GM12874 (cell line): ENCODE data around the gene DNAJC7.

Source experiments
- CTCF ChIP-seq: IDR thresholded peaks from 2 replicates; pipeline ENCODE4 v1.5.1; 2011; ENCODE audit warnings: low read depth, mild to moderate bottlenecking, control low read depth, low read length, moderate library complexity; ENCODE audit not compliant: insufficient read depth

The DNAJC7 gene

DNA sequence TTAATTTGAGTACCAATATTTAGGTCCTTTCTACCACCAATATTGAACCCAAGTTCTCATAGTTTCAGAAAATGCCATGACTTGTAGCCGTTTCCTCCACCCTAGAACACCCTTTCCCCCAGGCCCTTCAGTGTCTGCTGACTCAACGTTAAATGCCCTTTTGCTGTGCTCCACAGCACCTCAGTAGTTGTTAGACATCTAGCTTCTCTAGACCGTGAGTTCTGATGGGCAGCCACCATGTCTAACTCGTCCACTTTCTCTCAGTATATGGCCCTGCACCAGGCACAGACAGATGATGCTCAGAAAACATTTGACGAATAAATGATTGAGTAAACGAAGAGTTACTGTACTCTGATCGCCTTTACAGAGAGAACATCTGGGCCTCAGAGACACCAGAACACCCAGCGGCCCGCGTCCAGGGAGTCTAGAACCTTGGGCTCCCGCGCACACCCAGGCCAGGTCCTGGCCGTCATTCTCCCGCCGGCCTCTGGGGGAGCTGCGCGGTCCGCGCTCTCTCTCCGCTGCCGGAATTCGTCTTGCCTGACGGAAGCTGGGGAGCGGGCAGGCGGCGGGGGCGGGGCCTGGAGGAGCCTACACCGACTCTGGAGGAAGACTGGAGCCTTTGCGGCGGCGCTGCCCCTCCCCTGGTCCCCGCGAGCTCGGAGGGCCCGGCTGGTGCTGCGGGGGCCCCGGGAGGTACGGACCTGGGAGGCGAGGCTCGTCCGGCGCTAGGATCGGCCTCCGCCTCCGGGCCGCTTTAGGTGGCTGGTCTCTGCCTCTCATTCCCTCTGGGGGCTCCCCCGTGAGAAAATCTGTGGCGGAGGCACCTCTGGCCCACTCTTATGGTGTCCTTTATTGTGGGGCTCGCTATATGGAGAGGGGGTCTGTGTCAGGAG lies 2.5 kb upstream of the DNAJC7 start, which contains the start of gene NKIRAS2:
TSS of gene NKIRAS2 (plus strand) at position 582 of the 896 bp plus-strand sequence. CDS start 1,488 bp downstream, outside the sequence.
- peak; percentile 97 for TF ChIP-seq CTCF

DNA sequence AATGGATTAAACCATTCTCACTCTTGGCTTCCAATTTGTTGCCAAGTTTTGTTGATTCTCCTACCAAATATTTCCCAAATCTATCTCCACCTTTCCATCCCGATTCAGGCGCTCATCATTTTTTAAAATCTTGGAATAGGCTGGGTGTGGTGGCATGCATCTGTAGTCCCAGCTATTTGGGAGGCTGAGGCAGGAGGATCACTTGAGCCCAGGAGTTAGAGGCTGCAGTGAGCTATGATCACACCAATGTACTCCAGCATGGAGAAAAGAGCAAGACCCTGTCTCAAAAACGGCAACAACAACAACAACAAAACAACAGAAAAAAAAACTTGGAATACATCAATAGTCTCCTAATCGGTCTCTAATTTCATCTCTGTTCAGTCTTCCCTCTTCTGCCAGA lies 1.7 kb upstream of the DNAJC7 start:
- TF ChIP-seq CTCF = no peak

- TF ChIP-seq CTCF = no peak
Observed at GRCh38 chr17:42018339-42018738, 1.1 kb upstream of the DNAJC7 start.

GRCh38 chr17:42017866-42018200 lies 594 bp upstream of the DNAJC7 start:
- TF ChIP-seq CTCF = no peak

DNA sequence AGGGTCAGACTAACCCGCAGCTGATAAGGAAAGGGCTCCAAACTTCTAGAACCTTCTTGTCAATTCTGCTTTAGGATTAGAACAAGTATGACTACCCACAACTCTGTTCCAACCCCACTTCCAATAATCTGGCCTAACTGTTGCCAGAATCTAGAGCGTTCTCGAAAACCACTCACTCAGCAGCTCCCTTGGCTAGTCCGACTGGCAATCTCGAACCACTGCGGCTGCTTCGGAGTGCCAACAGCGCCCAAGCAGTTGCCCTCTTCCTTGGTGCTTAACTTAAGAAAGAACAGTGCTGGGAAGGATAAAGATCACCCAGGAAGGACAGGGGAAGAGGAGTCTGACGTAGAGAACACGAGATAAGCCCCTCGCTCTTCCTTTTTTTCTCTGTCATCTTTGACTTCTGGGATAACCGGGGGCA lies 818 bp downstream of the DNAJC7 start:
- no peak for TF ChIP-seq CTCF

GRCh38 chr17:42010898-42011516 lies 6.2 kb downstream of the DNAJC7 start:
- TF ChIP-seq CTCF = no peak

GRCh38 chr17:42009170-42009569 lies 8.1 kb downstream of the DNAJC7 start:
- TF ChIP-seq CTCF = 0 out of 2 replicates have a peak, but pooled peaks have one; percentile 13
